CD14-positive monocyte (primary cell): Measurements from ENCODE around the gene GPR37L1. TPM values are rescaled to one million over a fixed set of nuclear protein-coding genes. Genes with fewer than 3 reads are reported as not detected.

Experiments
- DNase-seq, 3 donors: peaks; one replicate each; pipeline ENCODE4 v3.0.0-alpha.2; 2011 to 2022
- H2AFZ ChIP-seq: 2 replicates; pipeline ENCODE4 v1.6.0; 2012; ENCODE audit warnings: mild to moderate bottlenecking, low read depth, low read length, inconsistent platforms; ENCODE audit not compliant: insufficient read depth, poor library complexity, severe bottlenecking
- H3K27ac ChIP-seq, 2 donors: 1 replicate in 1 of 2; 2 replicates in 1 of 2; pipeline ENCODE4 v1.5.1; 2012 to 2013; ENCODE audit warnings: low read length in 2 of 2, control low read depth in 1 of 2, inconsistent platforms in 1 of 2, low read depth in 1 of 2, mild to moderate bottlenecking in 1 of 2
- H3K27me3 ChIP-seq, 2 donors: one replicate each; pipeline versions ENCODE4 v1.6.0 to v1.6.1; 2011 to 2013; ENCODE audit warnings: low read length in 2 of 2; ENCODE audit not compliant: control insufficient read depth in 2 of 2, insufficient read depth in 2 of 2
- H3K36me3 ChIP-seq, 2 donors: replicated peaks in 1 of 2; 1 replicate in 1 of 2; 2 replicates in 1 of 2; pipeline versions ENCODE4 v1.5.1 to v1.6.1; 2012 to 2013; ENCODE audit warnings: low read length in 2 of 2, control low read depth in 1 of 2, inconsistent platforms in 1 of 2, mild to moderate bottlenecking in 1 of 2; ENCODE audit not compliant: insufficient read depth in 2 of 2, control insufficient read depth in 1 of 2
- H3K4me1 ChIP-seq, 2 donors: 1 replicate in 1 of 2; 2 replicates in 1 of 2; pipeline versions ENCODE4 v1.5.1 to v1.6.1; 2012 to 2013; ENCODE audit warnings: low read length in 2 of 2, control low read depth in 1 of 2, inconsistent platforms in 1 of 2, mild to moderate bottlenecking in 1 of 2, moderate library complexity in 1 of 2; ENCODE audit not compliant: insufficient read depth in 2 of 2, control insufficient read depth in 1 of 2
- H3K4me2 ChIP-seq: replicated peaks from 2 replicates; pipeline ENCODE3; 2012; ENCODE audit warnings: low read length, moderate library complexity, mild to moderate bottlenecking; ENCODE audit not compliant: poor library complexity, severe bottlenecking; ENCODE audit errors: extremely low read depth
- H3K4me3 ChIP-seq, 3 experiments: fragments of 200-600 bp in 1 of 3; sonication (generic) in 1 of 3; replicated peaks in 1 of 3; 1 replicate in 2 of 3; 2 replicates in 1 of 3; pipeline ENCODE4 v1.5.1; 2011 to 2013; ENCODE audit warnings: low read length in 3 of 3, mild to moderate bottlenecking in 3 of 3, control low read depth in 2 of 3, low read depth in 2 of 3, inconsistent platforms in 1 of 3, moderate library complexity in 1 of 3
- H3K79me2 ChIP-seq: 2 replicates; pipeline ENCODE4 v1.6.0; 2012; ENCODE audit warnings: mild to moderate bottlenecking, control low read depth, inconsistent platforms, low read length, moderate library complexity; ENCODE audit not compliant: insufficient read depth
- H3K9ac ChIP-seq: 2 replicates; pipeline ENCODE4 v1.6.0; 2017; ENCODE audit warnings: low read length, mild to moderate bottlenecking; ENCODE audit not compliant: insufficient read depth, poor library complexity, severe bottlenecking
- H3K9me3 ChIP-seq, 2 donors: replicated peaks in 1 of 2; 1 replicate in 1 of 2; 2 replicates in 1 of 2; pipeline versions ENCODE4 v1.5.1 to v1.6.1; 2012 to 2013; ENCODE audit warnings: low read length in 2 of 2, control low read depth in 1 of 2; ENCODE audit not compliant: control insufficient read depth in 1 of 2, insufficient read depth in 1 of 2
- H4K20me1 ChIP-seq: 2 replicates; pipeline ENCODE4 v1.6.0; 2012; ENCODE audit warnings: mild to moderate bottlenecking, low read length, control low read depth, moderate library complexity; ENCODE audit not compliant: insufficient read depth
- H3K27ac Mint-ChIP-seq, 7 donors: one replicate each; pipeline ENCODE4 v1.8.0; 2020; ENCODE audit warnings: mild to moderate bottlenecking in 7 of 7, mixed read lengths in 7 of 7, moderate library complexity in 6 of 7, inconsistent platforms in 2 of 7
- H3K27me3 Mint-ChIP-seq, 3 donors: one replicate each; pipeline ENCODE4 v1.8.0; 2021 to 2022; ENCODE audit warnings: low read depth in 3 of 3, mild to moderate bottlenecking in 3 of 3, mixed read lengths in 3 of 3, moderate library complexity in 3 of 3, inconsistent platforms in 1 of 3
- H3K36me3 Mint-ChIP-seq, 2 donors: one replicate each; pipeline ENCODE4 v1.8.0; 2020; ENCODE audit warnings: mixed read lengths in 2 of 2, inconsistent platforms in 1 of 2, mild to moderate bottlenecking in 1 of 2
- H3K4me1 Mint-ChIP-seq: one replicate; pipeline ENCODE4 v1.8.0; 2020; ENCODE audit warnings: mild to moderate bottlenecking, mixed read lengths
- H3K4me3 Mint-ChIP-seq, 2 donors: one replicate each; pipeline ENCODE4 v1.8.0; 2020; ENCODE audit warnings: mild to moderate bottlenecking in 2 of 2, mixed read lengths in 2 of 2, moderate library complexity in 1 of 2
- H3K9me3 Mint-ChIP-seq, 7 donors: one replicate each; pipeline ENCODE4 v1.8.0; 2020 to 2022; ENCODE audit warnings: mixed read lengths in 7 of 7, mild to moderate bottlenecking in 6 of 7, moderate library complexity in 6 of 7, inconsistent platforms in 2 of 7
- WGBS: methylation state at CpG from one replicate; pipeline ENCODE4 v1.1.5; 2013; ENCODE audit warnings: missing lambda C conversion rate; ENCODE audit not compliant: insufficient coverage; 5-methylcytosine and 5-hydroxymethylcytosine counted together
- intact Hi-C, 2 donors: fragments of 100-400 bp; cut with micrococcal nuclease; formaldehyde crosslinking; loops; one replicate each; pipeline versions ENCODE4 v1.15.0 to v1.15.1; 2023
- polyA plus RNA-seq, 3 donors: library from polyadenylated mRNA; depleted of rRNA in 1 of 3; unstranded in 2 of 3; stranded (reverse) in 1 of 3; fragments of 300-500 nt in 2 of 3; fragments of >200 nt in 1 of 3; fragmentation: Illumina TruSeq in 2 of 3; gene quantifications; 1 replicate in 2 of 3; 2 replicates in 1 of 3; pipeline ENCODE4 v1.2.3, GENCODE V29; 2012 to 2021
- TF ChIP-seq, protein P1 (sequence below): fragments of 200-600 bp; IDR thresholded peaks from one replicate; pipeline ENCODE4 v1.8.0; 2022; ENCODE audit warnings: antibody characterized with exemption, mild to moderate bottlenecking

The GPR37L1 gene
- polyA plus RNA-seq, 3 donors = 0.06 to 0.13 TPM; not detected in 1

DNA sequence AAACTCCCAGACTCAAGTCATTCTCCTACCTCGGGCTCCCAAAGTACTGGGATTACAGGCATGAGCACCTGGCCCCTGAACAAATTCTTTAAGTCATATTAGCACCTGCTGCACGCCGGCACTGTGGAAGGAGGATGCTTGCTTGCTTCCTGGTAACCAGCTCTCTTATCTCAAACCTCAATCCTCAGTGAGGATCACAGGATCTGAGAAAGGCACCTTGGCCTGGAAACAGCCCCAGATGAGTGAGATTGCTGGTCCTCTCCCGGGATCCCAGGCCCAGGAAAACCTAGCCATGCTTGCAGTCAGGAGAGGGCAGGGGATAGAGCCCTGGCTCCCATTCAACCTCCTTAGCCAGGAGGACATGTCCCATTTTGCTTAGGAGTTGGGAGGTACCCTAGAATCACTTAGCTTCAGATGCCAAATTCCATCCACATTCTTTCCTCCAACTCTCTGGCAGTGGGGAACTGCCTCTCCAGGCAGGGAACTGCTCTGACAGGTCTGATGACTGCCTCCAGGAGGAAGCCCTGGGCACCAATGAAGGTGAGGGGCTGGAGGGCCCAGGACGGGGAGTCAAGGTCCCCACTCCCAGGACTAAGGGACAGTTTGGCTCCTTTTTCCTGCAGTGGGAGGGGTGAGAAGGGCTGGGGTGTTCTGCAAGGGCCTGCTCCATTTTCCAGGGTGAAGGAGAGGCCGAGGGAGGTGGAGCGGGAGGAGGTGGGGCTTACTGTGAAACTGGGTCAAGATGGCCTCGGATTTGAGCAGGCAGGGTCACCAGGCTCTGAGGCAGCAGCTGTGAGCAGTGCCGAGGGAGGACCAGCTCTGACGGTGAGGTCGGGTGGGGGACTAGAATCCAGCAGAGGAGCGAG is 9.5 kb downstream of the GPR37L1 start:
- H3K9me3 ChIP-seq = no peaks in the 10 kb centered on the region
- H3K79me2 ChIP-seq = peaks cover 27% of the 10 kb centered on the region
- no peak overlapping the region for H3K4me3 ChIP-seq
- H3K27ac ChIP-seq = no peak overlapping the region
- H3K36me3 ChIP-seq = peaks cover 42 to 52% of the 10 kb centered on the region in 2 donors
- Mint-ChIP-seq H3K27ac (peak overlapping the region in 1 of 7 donors; percentile 20), H3K36me3 (peaks cover 35 to 51% of the 10 kb centered on the region in 2 donors), H3K9me3 (peaks cover 0 to 1% (median 0%) of the 10 kb centered on the region in 7 donors), H3K27me3 (peaks cover 0 to 2% (median 0%) of the 10 kb centered on the region in 3 donors), H3K4me1 (peaks cover 10% of the 10 kb centered on the region), H3K4me3 (no peak overlapping the region)
- 92% methylated on average over 8 of the region's 12 CpGs for WGBS
- H3K4me2 ChIP-seq = no peak overlapping the region
- no peaks in the 10 kb centered on the region for H3K27me3 ChIP-seq
- H3K9ac ChIP-seq = no peak overlapping the region
- peaks cover 5 to 6% of the 10 kb centered on the region in 2 donors for H3K4me1 ChIP-seq
- no peak for DNase-seq
- peaks cover 70% of the 10 kb centered on the region for H4K20me1 ChIP-seq
- TF ChIP-seq, protein P1, sequence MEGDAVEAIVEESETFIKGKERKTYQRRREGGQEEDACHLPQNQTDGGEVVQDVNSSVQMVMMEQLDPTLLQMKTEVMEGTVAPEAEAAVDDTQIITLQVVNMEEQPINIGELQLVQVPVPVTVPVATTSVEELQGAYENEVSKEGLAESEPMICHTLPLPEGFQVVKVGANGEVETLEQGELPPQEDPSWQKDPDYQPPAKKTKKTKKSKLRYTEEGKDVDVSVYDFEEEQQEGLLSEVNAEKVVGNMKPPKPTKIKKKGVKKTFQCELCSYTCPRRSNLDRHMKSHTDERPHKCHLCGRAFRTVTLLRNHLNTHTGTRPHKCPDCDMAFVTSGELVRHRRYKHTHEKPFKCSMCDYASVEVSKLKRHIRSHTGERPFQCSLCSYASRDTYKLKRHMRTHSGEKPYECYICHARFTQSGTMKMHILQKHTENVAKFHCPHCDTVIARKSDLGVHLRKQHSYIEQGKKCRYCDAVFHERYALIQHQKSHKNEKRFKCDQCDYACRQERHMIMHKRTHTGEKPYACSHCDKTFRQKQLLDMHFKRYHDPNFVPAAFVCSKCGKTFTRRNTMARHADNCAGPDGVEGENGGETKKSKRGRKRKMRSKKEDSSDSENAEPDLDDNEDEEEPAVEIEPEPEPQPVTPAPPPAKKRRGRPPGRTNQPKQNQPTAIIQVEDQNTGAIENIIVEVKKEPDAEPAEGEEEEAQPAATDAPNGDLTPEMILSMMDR = no peak
- no peak overlapping the region for H2AFZ ChIP-seq
- intact Hi-C loops = no loop called here

DNA sequence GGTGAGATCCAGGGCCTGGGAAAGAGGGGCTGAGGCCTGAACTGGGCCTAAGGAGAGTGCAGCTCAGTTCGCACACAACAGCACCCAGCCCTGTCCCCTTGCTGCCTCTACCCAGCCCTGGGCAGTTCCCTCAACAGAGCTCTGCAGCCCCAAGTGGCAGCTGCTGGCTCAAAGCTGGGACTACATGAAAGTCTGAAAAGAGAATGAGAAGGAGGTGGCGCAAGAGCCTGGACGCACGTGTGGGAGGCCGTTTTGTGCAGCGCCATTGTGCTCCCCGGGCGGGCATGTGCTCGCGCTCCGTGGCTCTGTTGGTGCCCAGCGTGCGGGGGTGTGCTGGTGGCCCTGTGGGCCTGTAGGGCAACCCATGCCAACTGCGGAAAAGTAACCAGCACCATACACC is 10.3 kb downstream of the GPR37L1 start:
- H3K27me3 Mint-ChIP-seq = peaks cover 0 to 2% (median 2%) of the 10 kb centered on the region in 3 donors
- no peak overlapping the region for H3K4me3 ChIP-seq
- 17% methylated on average over 7 of the region's 14 CpGs for WGBS
- H3K9me3 ChIP-seq = no peaks in the 10 kb centered on the region
- H3K27ac ChIP-seq = no peak overlapping the region
- peaks cover 0 to 1% (median 0%) of the 10 kb centered on the region in 7 donors for H3K9me3 Mint-ChIP-seq
- H3K27me3 ChIP-seq = no peaks in the 10 kb centered on the region
- H3K4me2 ChIP-seq = no peak overlapping the region
- H3K4me3 Mint-ChIP-seq = no peak overlapping the region
- TF ChIP-seq, protein P1 = no peak
- peaks cover 49 to 60% of the 10 kb centered on the region in 2 donors for H3K36me3 ChIP-seq
- H2AFZ ChIP-seq = no peak overlapping the region
- peaks cover 78% of the 10 kb centered on the region for H4K20me1 ChIP-seq
- peaks cover 6% of the 10 kb centered on the region for H3K4me1 Mint-ChIP-seq
- H3K9ac ChIP-seq = no peak overlapping the region
- H3K27ac Mint-ChIP-seq = peak overlapping the region in 2 of 7 donors; percentile 3 to 54
- H3K79me2 ChIP-seq = peaks cover 35% of the 10 kb centered on the region
- H3K4me1 ChIP-seq = peaks cover 5 to 6% of the 10 kb centered on the region in 2 donors
- H3K36me3 Mint-ChIP-seq = peaks cover 43 to 59% of the 10 kb centered on the region in 2 donors
- intact Hi-C loops = no loop called here
- DNase-seq = no peak
